ENCODE results near the gene PTHLH. TPM values are rescaled to one million over a fixed set of nuclear protein-coding genes. Genes with fewer than 3 reads are reported as not detected.

The PTHLH gene
- polyA plus RNA-seq, 3 donors = not detected

GRCh38 chr12:27957366-27957765 lies 15.2 kb downstream of the PTHLH start:
- Mint-ChIP-seq H3K27me3 (ENCODE audit: low read depth in 3 of 3) (peaks cover 2 to 25% (median 8%) of the 10 kb centered on the region in 3 donors), H3K27ac (no peak overlapping the region), H3K9me3 (peaks cover 0 to 2% (median 0%) of the 10 kb centered on the region in 7 donors), H3K4me3 (no peak overlapping the region), H3K36me3 (no peaks in the 10 kb centered on the region), H3K4me1 (no peaks in the 10 kb centered on the region)
- intact Hi-C loops (cut with micrococcal nuclease) = no loop called here
- Histone ChIP-seq H3K27me3 (ENCODE audit: control insufficient read depth in 2 of 2, insufficient read depth in 2 of 2, low read length in 2 of 2) (peaks cover 7 to 25% of the 10 kb centered on the region in 2 donors), H3K4me1 (ENCODE audit: control insufficient read depth in 1 of 2, insufficient read depth in 2 of 2, low read length in 2 of 2) (no peaks in the 10 kb centered on the region), H4K20me1 (ENCODE audit: insufficient read depth, low read length) (no peaks in the 10 kb centered on the region), H3K4me3 (replicated peaks in 1 of 3; ENCODE audit: low read depth in 2 of 3, low read length in 3 of 3) (no peak overlapping the region), H3K4me2 (replicated peaks; ENCODE audit: extremely low read depth, low read length, poor library complexity, severe bottlenecking) (no peak overlapping the region), H3K36me3 (replicated peaks in 1 of 2; ENCODE audit: control insufficient read depth in 1 of 2, insufficient read depth in 2 of 2, low read length in 2 of 2) (no peaks in the 10 kb centered on the region), H3K79me2 (ENCODE audit: insufficient read depth, low read length) (no peaks in the 10 kb centered on the region), H3K9me3 (replicated peaks in 1 of 2; ENCODE audit: control insufficient read depth in 1 of 2, insufficient read depth in 1 of 2, low read length in 2 of 2) (no peaks in the 10 kb centered on the region), H3K9ac (ENCODE audit: insufficient read depth, low read length, poor library complexity, severe bottlenecking) (no peak overlapping the region), H3K27ac (ENCODE audit: low read depth in 1 of 2, low read length in 2 of 2) (no peak overlapping the region), H2AFZ (ENCODE audit: insufficient read depth, low read depth, low read length, poor library complexity, severe bottlenecking) (no peak overlapping the region)
- no peak for DNase-seq
- WGBS (ENCODE audit: insufficient coverage) = 80% methylated on average over 2 of the region's 3 CpGs
- TF ChIP-seq CTCF (IDR thresholded peaks at IDR 0.05) = no peak

GRCh38 chr12:27953817-27954216 lies 18.7 kb downstream of the PTHLH start:
- H3K27me3 Mint-ChIP-seq (ENCODE audit: low read depth in 3 of 3) = peaks cover 3 to 16% (median 11%) of the 10 kb centered on the region in 3 donors
- Histone ChIP-seq H3K27me3 (ENCODE audit: control insufficient read depth in 2 of 2, insufficient read depth in 2 of 2, low read length in 2 of 2) (peaks cover 3 to 16% of the 10 kb centered on the region in 2 donors), H2AFZ (ENCODE audit: insufficient read depth, low read depth, low read length, poor library complexity, severe bottlenecking) (no peak overlapping the region), H3K36me3 (replicated peaks in 1 of 2; ENCODE audit: control insufficient read depth in 1 of 2, insufficient read depth in 2 of 2, low read length in 2 of 2) (no peaks in the 10 kb centered on the region), H3K4me2 (replicated peaks; ENCODE audit: extremely low read depth, low read length, poor library complexity, severe bottlenecking) (no peak overlapping the region), H3K9ac (ENCODE audit: insufficient read depth, low read length, poor library complexity, severe bottlenecking) (no peak overlapping the region), H4K20me1 (ENCODE audit: insufficient read depth, low read length) (no peaks in the 10 kb centered on the region), H3K9me3 (replicated peaks in 1 of 2; ENCODE audit: control insufficient read depth in 1 of 2, insufficient read depth in 1 of 2, low read length in 2 of 2) (no peaks in the 10 kb centered on the region), H3K79me2 (ENCODE audit: insufficient read depth, low read length) (no peaks in the 10 kb centered on the region), H3K4me3 (replicated peaks in 1 of 3; ENCODE audit: low read depth in 2 of 3, low read length in 3 of 3) (no peak overlapping the region), H3K4me1 (ENCODE audit: control insufficient read depth in 1 of 2, insufficient read depth in 2 of 2, low read length in 2 of 2) (no peaks in the 10 kb centered on the region), H3K27ac (ENCODE audit: low read depth in 1 of 2, low read length in 2 of 2) (no peak overlapping the region)
- no peak for DNase-seq
- peaks cover 0 to 4% (median 0%) of the 10 kb centered on the region in 7 donors for H3K9me3 Mint-ChIP-seq
- no peaks in the 10 kb centered on the region for H3K36me3 Mint-ChIP-seq
- H3K4me3 Mint-ChIP-seq = no peak overlapping the region
- H3K4me1 Mint-ChIP-seq = no peaks in the 10 kb centered on the region
- 83% methylated on average over 1 of the region's 3 CpGs for WGBS (ENCODE audit: insufficient coverage)
- H3K27ac Mint-ChIP-seq = no peak overlapping the region
- intact Hi-C loops (cut with micrococcal nuclease) = no loop called here
- no peak for TF ChIP-seq CTCF (IDR thresholded peaks at IDR 0.05)
